Adrenal gland (tissue), 5 donors: ENCODE data around the gene APOD.
"Not testable (repeated sequence)": the region's sequence is repeated elsewhere in the genome, so short reads cannot be mapped to it uniquely, and the experiment has no call there.

Experiments used
- POLR2A ChIP-seq, 2 donors: fragments of 450-650 bp; IDR thresholded peaks; one replicate each; pipeline ENCODE4 v1.6.1; 2017; ENCODE audit warnings: antibody characterized with exemption in 2 of 2, mild to moderate bottlenecking in 2 of 2, moderate library complexity in 1 of 2
- TF ChIP-seq, protein P1 (sequence below), 6 experiments: fragments of 450-650 bp in 4 of 6; fragments of 200-600 bp in 2 of 6; sonication (generic) in 1 of 6; IDR thresholded peaks; 1 replicate in 5 of 6; 2 replicates in 1 of 6; pipeline versions ENCODE4 v1.5.1 to v1.8.0; 2016 to 2021; ENCODE audit warnings: antibody characterized with exemption in 6 of 6, mild to moderate bottlenecking in 2 of 6, moderate library complexity in 1 of 6
- donor health status: DM: no; HTN: no; CAD: no.

DNA sequence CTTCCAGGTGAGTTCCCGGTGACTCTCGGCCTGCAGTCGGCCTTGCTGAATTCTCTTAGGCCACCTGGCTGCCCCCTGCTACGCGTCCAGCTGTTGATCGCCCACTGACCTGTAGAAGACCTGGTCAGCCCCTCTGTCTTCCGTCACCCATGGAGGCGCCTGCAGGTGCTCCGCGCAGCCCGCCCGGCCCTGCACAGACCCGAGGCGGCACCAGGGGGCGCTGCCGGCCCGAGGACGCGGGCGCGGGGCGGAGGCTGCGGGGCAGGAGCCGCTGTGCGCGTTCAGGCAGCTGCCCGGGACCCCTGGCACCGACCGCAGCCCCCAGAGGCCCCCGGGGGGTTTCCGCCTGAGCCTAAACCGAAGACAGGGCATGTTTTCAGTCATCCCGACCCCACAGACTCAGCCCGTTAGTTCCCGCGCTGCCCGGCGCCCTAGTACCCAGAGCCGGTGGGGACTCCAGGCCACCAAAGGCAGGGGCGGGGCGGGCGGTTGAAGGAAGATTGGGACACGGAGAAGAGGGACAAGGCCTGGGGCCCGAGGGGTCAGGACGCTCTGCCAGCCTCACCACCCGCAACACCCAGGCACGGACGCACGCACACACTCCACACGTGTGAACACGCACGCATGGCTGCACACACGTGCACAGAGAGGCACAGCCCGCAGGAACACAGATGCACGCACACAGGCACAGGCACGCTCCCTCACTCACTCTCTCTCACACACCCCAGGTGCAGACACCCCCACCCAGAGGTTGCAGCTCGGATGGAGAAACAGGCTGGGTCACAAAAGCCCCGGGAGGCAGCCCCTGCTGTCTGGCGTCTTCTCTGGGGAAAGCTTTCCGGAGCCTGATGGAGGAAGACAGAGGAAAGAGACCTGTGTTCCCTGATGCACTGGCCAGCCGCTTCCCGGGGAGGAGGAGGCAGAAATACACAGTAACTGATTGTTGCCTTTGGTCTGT, 41.1 kb upstream of the APOD start:
- TF ChIP-seq, protein P1, sequence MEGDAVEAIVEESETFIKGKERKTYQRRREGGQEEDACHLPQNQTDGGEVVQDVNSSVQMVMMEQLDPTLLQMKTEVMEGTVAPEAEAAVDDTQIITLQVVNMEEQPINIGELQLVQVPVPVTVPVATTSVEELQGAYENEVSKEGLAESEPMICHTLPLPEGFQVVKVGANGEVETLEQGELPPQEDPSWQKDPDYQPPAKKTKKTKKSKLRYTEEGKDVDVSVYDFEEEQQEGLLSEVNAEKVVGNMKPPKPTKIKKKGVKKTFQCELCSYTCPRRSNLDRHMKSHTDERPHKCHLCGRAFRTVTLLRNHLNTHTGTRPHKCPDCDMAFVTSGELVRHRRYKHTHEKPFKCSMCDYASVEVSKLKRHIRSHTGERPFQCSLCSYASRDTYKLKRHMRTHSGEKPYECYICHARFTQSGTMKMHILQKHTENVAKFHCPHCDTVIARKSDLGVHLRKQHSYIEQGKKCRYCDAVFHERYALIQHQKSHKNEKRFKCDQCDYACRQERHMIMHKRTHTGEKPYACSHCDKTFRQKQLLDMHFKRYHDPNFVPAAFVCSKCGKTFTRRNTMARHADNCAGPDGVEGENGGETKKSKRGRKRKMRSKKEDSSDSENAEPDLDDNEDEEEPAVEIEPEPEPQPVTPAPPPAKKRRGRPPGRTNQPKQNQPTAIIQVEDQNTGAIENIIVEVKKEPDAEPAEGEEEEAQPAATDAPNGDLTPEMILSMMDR (IDR thresholded peaks at IDR 0.05): not testable (repeated sequence)
- TF ChIP-seq POLR2A (IDR thresholded peaks at IDR 0.05): not testable (repeated sequence)
